Measurements from ENCODE around the gene PRKCE.
"Not testable (repeated sequence)": the region's sequence is repeated elsewhere in the genome, so short reads cannot be mapped to it uniquely, and the experiment has no call there.

The PRKCE gene

DNA sequence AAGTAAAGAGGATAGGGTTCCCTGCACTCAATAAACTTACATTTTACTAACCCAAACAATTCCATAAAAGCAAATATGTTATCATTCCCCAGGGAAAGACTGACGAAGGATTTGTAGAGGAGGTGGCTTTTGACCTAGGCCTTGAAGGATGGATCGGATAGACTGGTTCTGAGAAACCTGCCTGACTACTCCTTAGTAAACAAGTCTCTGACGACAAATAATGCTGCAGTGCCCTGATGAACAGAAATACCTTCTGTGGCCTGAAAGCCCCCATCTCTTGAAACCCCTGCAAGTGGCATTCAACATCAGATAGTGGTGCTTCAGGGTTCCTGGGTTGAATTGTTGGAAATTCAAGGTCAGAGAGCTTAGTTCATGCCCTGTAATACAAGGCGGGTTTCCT lies 19.2 kb downstream of the PRKCE start:
- DNase-seq = no peak

DNA sequence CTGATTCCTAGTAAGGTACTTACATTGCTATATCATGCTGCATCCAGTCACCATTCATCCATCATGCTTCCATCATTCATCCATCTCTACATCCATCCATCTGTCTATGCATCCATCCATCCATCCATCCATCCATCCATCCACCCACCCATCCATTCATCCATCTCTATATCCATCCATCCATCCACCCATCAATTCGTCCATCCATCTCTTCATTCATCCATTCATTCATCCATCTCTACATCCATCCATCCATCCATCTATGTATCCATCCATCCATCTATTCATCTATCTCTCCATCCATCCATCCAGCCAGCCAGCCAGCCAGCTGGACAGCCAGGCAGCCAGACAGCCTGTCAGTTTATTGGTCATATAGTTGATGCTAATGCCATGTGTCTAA lies 20.7 kb downstream of the PRKCE start:
- DNase-seq = no peak

DNA sequence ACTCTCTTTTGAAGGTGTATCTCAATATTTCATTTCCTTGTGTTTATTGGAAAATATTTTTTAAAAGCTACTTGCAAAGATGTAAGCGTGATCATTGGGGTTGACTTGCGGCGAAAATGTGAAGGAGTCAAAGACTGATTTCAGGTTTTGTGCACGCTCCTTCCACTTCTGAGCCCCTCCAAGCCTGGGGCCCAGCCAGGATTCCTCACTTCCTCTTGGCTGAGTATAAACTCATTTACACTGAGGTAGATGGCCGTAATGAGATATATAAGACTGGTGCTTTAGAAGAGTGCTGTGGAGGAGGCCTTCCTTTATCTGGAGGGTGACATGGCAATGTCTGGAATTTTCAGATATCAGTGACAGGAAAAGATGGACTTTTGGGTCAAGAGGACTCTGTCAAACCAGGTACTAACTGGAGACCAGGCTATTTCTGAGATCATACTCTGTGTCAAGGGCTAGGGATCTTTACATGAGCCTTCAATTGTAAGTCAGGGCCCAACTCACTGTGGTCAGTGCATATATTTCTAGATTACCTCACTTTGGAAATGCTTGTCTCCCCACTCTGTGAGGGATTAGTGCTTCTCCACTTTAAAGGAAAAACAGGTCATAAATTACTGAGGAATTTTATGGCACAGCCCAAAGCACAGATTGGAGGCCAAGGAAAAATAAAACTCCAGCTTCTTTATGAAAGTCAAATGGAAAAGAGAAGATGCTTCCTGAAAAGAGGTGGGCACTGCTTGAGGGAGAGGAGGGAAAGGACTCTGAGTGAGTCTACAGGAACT lies 22.8 kb downstream of the PRKCE start:
- DNase-seq = no peak

GRCh38 chr2:45675263-45675812 lies 23.9 kb downstream of the PRKCE start:
- no peak for DNase-seq

DNA sequence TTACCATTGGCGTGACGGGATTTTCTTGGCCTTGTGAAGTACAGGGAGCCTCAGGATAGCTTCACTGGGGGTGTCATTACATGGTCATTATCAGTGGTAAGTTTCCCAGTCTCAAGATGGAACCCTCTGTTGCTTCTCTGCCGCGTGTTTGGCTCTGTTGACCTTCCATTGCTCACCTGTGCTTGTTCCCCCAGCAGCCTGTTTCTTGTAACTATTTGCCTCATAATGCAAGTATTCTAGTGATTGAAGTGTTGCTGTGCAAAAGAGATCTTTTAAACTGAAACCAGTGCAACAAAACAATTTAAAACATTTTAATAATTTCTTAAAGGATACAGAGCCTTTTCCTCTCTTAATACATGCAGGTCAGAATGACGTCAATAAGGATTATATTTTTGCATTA lies 24.6 kb downstream of the PRKCE start:
- no peak for DNase-seq

- no peak for DNase-seq
Observed at GRCh38 chr2:45678791-45679348, 27.4 kb downstream of the PRKCE start.

DNA sequence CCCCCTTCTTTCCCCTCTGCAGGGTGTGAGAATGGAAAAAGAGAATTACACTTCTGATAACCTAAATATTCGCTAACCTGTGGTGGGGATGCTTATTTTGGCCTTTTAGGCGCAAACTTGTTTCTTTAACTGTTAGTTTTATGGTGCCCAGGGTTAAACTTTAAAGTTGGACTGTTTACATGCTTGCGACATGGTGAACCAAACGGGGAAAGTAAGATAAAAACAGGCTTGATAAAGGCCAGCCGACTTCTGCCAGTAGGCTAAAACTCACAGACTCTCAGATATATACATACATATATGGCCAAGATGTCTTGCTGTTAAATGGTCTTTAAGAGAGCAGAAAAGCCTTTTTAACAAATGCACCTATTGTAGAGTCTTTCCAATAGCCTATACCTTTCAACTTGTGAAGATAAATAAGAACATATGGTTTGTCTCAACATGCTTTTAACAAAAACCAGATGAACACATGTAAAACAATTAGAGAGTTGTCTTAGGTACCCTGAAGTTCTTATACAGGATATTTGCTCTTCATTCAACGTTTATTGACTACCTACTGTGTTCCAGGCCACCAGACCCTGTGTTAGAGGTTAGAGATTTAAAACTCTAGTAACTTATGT lies 29.0 kb downstream of the PRKCE start:
- no peak for DNase-seq

DNA sequence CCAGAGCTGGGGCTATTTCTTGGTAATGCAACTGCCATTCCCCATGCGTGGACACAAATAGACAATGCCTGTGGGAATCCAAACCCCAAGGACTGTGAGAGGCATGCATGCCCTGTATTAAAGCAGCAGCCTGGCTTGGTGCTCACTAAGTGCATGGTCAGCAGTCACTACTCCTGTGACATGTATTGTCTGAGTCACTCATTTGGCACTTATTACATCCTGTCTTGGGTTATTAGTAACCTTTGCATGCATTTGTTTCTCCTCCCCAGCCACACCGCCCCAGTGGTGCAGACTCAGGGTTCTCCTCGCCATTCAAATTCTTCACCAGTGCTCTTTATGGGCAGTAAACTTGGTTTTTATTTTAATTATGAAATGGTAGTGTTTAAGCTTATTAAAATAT lies 30.2 kb downstream of the PRKCE start:
- peak; percentile 19 to 30 for DNase-seq

DNA sequence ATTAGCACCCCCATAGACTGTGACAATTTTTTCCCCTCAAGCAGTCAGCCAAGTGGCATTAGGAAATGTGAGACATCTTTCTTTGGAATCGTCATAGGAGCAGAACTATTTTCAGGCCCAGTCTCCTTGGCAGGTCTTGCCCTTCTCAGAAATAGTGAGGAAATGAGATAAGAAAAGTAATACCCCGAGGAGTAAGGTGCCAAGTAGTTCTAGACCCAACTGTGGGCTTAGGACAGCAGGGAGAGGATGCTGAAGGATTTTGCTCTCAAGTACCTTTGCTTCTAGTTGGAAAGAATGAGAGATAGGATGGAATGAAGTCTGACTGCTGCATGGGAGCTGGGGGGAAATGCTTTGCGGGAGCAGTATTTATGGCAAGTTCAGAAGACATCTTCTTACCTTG lies 31.8 kb downstream of the PRKCE start:
- DNase-seq = no peak

DNA sequence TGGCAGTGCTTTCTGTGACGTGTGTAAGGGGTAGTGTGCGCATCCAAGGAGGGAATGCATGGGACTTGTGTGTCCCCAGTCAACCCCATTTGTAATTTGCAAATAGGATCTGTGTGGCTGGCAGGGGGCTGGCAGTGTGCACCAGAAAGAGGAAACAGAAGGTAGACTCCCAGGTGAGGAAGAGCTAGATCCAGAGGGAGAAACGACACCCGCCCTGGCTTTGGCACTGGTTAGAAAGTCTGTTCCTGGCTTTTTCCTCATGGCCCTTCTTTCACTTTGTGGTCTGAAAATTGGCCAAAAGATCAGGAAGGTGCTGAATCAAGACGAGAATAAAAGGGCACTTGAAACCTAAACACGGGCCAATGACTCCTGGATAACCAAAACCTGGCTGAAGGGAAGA lies 33.3 kb downstream of the PRKCE start:
- DNase-seq = no peak

- no peak for DNase-seq
Observed at GRCh38 chr2:45685260-45685659, 33.8 kb downstream of the PRKCE start.

DNA sequence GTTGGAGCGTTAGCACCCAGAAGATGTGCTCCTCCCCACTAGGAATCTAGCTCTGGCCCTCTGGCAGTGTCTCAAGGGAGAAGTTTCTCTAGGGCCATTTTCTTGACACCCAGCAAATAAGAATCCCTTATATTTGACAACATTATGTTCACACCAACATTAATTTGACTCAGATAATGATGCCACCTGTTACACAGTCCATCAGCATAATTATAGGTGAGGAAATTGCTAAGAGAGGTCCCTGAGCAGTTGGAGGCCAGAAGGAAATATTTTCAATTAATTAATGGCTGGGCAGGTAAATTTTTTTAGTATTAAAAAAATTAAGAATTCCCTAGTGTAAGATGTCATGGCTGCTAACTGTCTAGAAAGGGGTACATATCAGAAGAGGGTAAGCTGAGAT lies 36.5 kb downstream of the PRKCE start:
- no peak for DNase-seq

- peak; percentile 27 to 34 for DNase-seq
Observed at GRCh38 chr2:45688479-45689298, 37.2 kb downstream of the PRKCE start.

GRCh38 chr2:45690231-45690630 lies 38.8 kb downstream of the PRKCE start:
- no peak for DNase-seq

- no peak for DNase-seq
Observed at GRCh38 chr2:45691171-45691999, 39.9 kb downstream of the PRKCE start.

- DNase-seq = no peak
Observed at GRCh38 chr2:45692566-45692965, 41.1 kb downstream of the PRKCE start.

DNA sequence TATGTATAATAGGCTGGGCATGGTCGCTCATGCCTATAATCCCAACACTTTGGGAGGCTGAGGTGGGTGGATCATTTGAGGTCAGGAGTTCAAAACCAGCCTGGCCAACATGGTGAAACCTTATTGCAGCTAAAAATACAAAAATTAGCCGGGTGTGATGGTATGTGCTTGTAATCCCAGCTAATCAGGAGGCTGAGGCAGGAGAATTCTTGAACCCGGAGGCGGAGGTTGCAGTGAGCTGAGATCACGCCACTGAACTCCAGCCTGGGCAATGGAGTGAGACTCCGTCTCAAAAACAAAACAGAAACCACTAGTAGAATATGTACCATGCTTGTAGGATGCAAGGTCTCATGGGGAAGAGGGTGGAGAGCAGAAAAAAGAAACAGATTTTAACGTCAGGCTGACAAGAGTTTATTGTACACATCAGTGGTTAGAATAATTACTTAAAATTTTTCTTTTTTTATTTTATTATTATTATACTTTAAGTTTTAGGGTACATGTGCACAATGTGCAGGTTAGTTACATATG lies 44.1 kb downstream of the PRKCE start:
- not testable (repeated sequence) for DNase-seq

GRCh38 chr2:45696708-45697107 lies 45.2 kb downstream of the PRKCE start:
- DNase-seq = no peak

DNA sequence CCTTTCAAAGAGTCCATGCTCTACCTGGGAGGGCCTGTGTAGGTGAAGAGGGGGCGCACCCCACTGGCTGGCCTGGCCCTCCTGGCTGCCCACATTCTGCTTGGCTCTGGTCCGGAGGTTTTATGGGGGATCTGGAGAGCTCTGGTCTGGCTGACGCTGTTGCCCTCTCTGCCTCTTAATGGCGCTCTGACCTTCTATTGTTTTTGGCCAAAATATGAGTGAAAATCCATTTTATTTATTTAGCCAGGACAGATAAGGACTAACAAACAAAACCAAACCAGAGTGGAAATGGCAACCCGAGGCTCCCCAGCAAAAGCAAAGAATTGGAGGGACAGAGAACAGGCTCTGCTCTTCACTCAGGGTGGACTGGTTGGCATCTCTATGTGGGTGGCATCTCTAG lies 45.7 kb downstream of the PRKCE start:
- no peak for DNase-seq

GRCh38 chr2:45698554-45698953 lies 47.1 kb downstream of the PRKCE start:
- no peak for DNase-seq

- DNase-seq = no peak
Observed at GRCh38 chr2:45699032-45699658, 47.7 kb downstream of the PRKCE start.
